SK-N-SH (cell line): ENCODE results near the gene CANT1. TPM values are rescaled to one million over a fixed set of nuclear protein-coding genes. Genes with fewer than 3 reads are reported as not detected.

Source experiments
- CTCF ChIA-PET: fragments of 300-600, 350-600 bp; formaldehyde crosslinking; extraction: SDS; loops from one replicate; lab custom pipeline; 2021; lab: Yijun Ruan, JAX
- POLR2A ChIA-PET: fragments of 350-600 bp; sonication (Branson Sonifier 250); formaldehyde crosslinking; extraction: SDS; loops from one replicate; lab custom pipeline; 2020; ENCODE audit warnings: antibody characterized with exemption, inconsistent platforms; lab: Yijun Ruan, JAX
- DNase-seq: peaks from one replicate; pipeline ENCODE4 v3.0.0; 2012
- H2AFZ ChIP-seq: fragments of 200-600 bp; sonication (generic); 2 replicates; pipeline ENCODE4 v1.8.1; 2016; ENCODE audit warnings: antibody characterized with exemption, mild to moderate bottlenecking, low read depth
- H3F3A ChIP-seq: fragments of 200-600 bp; sonication (generic); replicated peaks from 2 replicates; pipeline ENCODE3; 2016; ENCODE audit warnings: antibody characterized with exemption, mild to moderate bottlenecking; ENCODE audit not compliant: insufficient read depth
- H3K27ac ChIP-seq, 2 experiments: fragments of 200-500 bp in 1 of 2; fragments of 200-600 bp in 1 of 2; sonication (Bioruptor generic) in 1 of 2; sonication (generic), shearing (Covaris generic) in 1 of 2; 2 replicates each; pipeline versions ENCODE4 v1.5.1 to v1.6.1; 2014 to 2016; ENCODE audit warnings: low read depth in 2 of 2, inconsistent platforms in 1 of 2, low read length in 1 of 2, mild to moderate bottlenecking in 1 of 2, mixed read lengths in 1 of 2
- H3K27me3 ChIP-seq: fragments of 200-600 bp; sonication (generic), shearing (Covaris generic); 2 replicates; pipeline ENCODE4 v1.6.1; 2016; ENCODE audit warnings: mixed run types; ENCODE audit not compliant: insufficient read depth
- H3K36me3 ChIP-seq, 2 experiments: fragments of 200-500 bp in 1 of 2; fragments of 200-600 bp in 1 of 2; sonication (Bioruptor generic) in 1 of 2; sonication (generic) in 1 of 2; replicated peaks in 1 of 2; 2 replicates each; pipeline versions ENCODE3 to v1.5.1; 2014 to 2016; ENCODE audit warnings: low read length in 1 of 2, mild to moderate bottlenecking in 1 of 2; ENCODE audit not compliant: insufficient read depth in 2 of 2, control insufficient read depth in 1 of 2
- H3K4me1 ChIP-seq, 2 experiments: fragments of 200-500 bp in 1 of 2; fragments of 200-600 bp in 1 of 2; sonication (Bioruptor generic) in 1 of 2; sonication (generic), shearing (Covaris generic) in 1 of 2; 2 replicates each; pipeline versions ENCODE4 v1.5.1 to v1.6.1; 2014 to 2016; ENCODE audit warnings: low read depth in 1 of 2, low read length in 1 of 2, mixed run types in 1 of 2; ENCODE audit not compliant: insufficient read depth in 2 of 2, control insufficient read depth in 1 of 2
- H3K4me2 ChIP-seq: fragments of 200-600 bp; sonication (generic), shearing (Covaris generic); 2 replicates; pipeline ENCODE4 v1.6.1; 2017; ENCODE audit warnings: mixed run types
- H3K4me3 ChIP-seq, 2 experiments: fragments of 200-500 bp in 1 of 2; fragments of 200-600 bp in 1 of 2; sonication (Bioruptor generic) in 1 of 2; sonication (generic), shearing (Covaris generic) in 1 of 2; 2 replicates each; pipeline versions ENCODE4 v1.5.1 to v1.8.1; 2014 to 2016; ENCODE audit warnings: low read depth in 2 of 2, inconsistent platforms in 1 of 2, low read length in 1 of 2, mild to moderate bottlenecking in 1 of 2, mixed read lengths in 1 of 2, moderate library complexity in 1 of 2
- H3K79me2 ChIP-seq: fragments of 200-600 bp; sonication (generic); 2 replicates; pipeline ENCODE4 v1.8.1; 2017; ENCODE audit warnings: mild to moderate bottlenecking; ENCODE audit not compliant: insufficient read depth
- H3K9ac ChIP-seq: fragments of 200-600 bp; sonication (generic); 2 replicates; pipeline ENCODE4 v1.6.1; 2017; ENCODE audit warnings: mixed run types
- H3K9me2 ChIP-seq: fragments of 200-600 bp; sonication (generic); 2 replicates; pipeline ENCODE4 v1.6.1; 2017; ENCODE audit warnings: mixed run types
- H3K9me3 ChIP-seq: fragments of 200-600 bp; sonication (generic); 2 replicates; pipeline ENCODE4 v1.6.1; 2017; ENCODE audit warnings: mixed run types, mild to moderate bottlenecking, moderate library complexity
- H4K20me1 ChIP-seq: fragments of 200-600 bp; sonication (generic); 2 replicates; pipeline ENCODE4 v1.6.1; 2017; ENCODE audit warnings: mild to moderate bottlenecking, mixed run types; ENCODE audit not compliant: insufficient read depth
- EP300 ChIP-seq, 2 experiments: IDR thresholded peaks; 2 replicates each; pipeline versions ENCODE4 v1.4.0 to v1.6.1; 2012; ENCODE audit warnings: borderline replicate concordance in 1 of 2, low read depth in 1 of 2, low read length in 1 of 2
- EZH2phosphoT487 ChIP-seq: fragments of 200-600 bp; sonication (generic); IDR thresholded peaks from 2 replicates; pipeline ENCODE4 v1.6.1; 2017; ENCODE audit warnings: low read depth, mixed run types, mild to moderate bottlenecking, antibody characterized with exemption, moderate library complexity, borderline replicate concordance
- FOSL2 ChIP-seq: IDR thresholded peaks from 2 replicates; pipeline ENCODE4 v1.4.0; 2012; ENCODE audit warnings: low read depth, mild to moderate bottlenecking, moderate library complexity, borderline replicate concordance
- GABPA ChIP-seq: IDR thresholded peaks from 2 replicates; pipeline ENCODE4 v1.4.0; 2012; ENCODE audit warnings: low read depth, mild to moderate bottlenecking
- GATA2 ChIP-seq: sonication (generic); formaldehyde crosslinking; IDR thresholded peaks from 2 replicates; pipeline ENCODE4 v1.5.0; 2020; ENCODE audit warnings: mild to moderate bottlenecking, missing genetic modification reagents
- JUND ChIP-seq: IDR thresholded peaks from 2 replicates; pipeline ENCODE4 v1.4.0; 2012
- MEF2A ChIP-seq: IDR thresholded peaks from 2 replicates; pipeline ENCODE4 v1.4.0; 2012; ENCODE audit warnings: low read depth, borderline replicate concordance
- MXI1 ChIP-seq: IDR thresholded peaks from 2 replicates; pipeline ENCODE4 v1.6.1; 2012; ENCODE audit warnings: mild to moderate bottlenecking, low read depth, low read length, improper control_type of control experiment
- POLR2AphosphoS5 ChIP-seq: IDR thresholded peaks from 2 replicates; pipeline ENCODE4 v1.6.1; 2012; ENCODE audit warnings: low read depth, low read length
- RAD21 ChIP-seq: IDR thresholded peaks from 2 replicates; pipeline ENCODE4 v1.6.1; 2012; ENCODE audit warnings: mild to moderate bottlenecking, low read length
- SIN3A ChIP-seq: IDR thresholded peaks from 2 replicates; pipeline ENCODE4 v1.6.1; 2012; ENCODE audit warnings: low read depth, mild to moderate bottlenecking, low read length, moderate library complexity, borderline replicate concordance
- TAF1 ChIP-seq: IDR thresholded peaks from 2 replicates; pipeline ENCODE4 v1.6.1; 2012; ENCODE audit warnings: low read depth, mild to moderate bottlenecking, low read length, moderate library complexity, borderline replicate concordance
- TCF12 ChIP-seq: IDR thresholded peaks from 2 replicates; pipeline ENCODE4 v1.4.0; 2012
- TEAD4 ChIP-seq: IDR thresholded peaks from 2 replicates; pipeline ENCODE4 v1.4.0; 2012; ENCODE audit warnings: mild to moderate bottlenecking, borderline replicate concordance; ENCODE audit not compliant: insufficient read depth
- WGBS: methylation state at CpG from one replicate; pipeline ENCODE4 v1.1.6; 2017; ENCODE audit warnings: low lambda C conversion rate; 5-methylcytosine and 5-hydroxymethylcytosine counted together
- polyA plus RNA-seq, 3 experiments: library from polyadenylated mRNA; depleted of rRNA; stranded (reverse); fragments of >200 nt; gene quantifications; 2 replicates each; pipeline ENCODE4 v1.2.3, GENCODE V29; 2012
- TF ChIP-seq, protein P1 (sequence below): fragments of 150-350 bp; IDR thresholded peaks from 2 replicates; pipeline ENCODE4 v1.6.1; 2017; ENCODE audit warnings: antibody characterized with exemption, low read length, low read depth, borderline replicate concordance
- TF ChIP-seq, protein P2 (sequence below): IDR thresholded peaks from 2 replicates; pipeline ENCODE4 v1.6.1; 2012; ENCODE audit warnings: mild to moderate bottlenecking, low read depth, low read length, moderate library complexity
- TF ChIP-seq, protein P3 (sequence below): IDR thresholded peaks from 2 replicates; pipeline ENCODE4 v1.4.0; 2012; ENCODE audit warnings: low read depth, borderline replicate concordance
- TF ChIP-seq, protein P4 (sequence below): fragments of 150-350 bp; IDR thresholded peaks from 2 replicates; pipeline ENCODE4 v1.6.1; 2016; ENCODE audit warnings: mild to moderate bottlenecking, low read depth, low read length

Gene CANT1
- polyA plus RNA-seq, 1 of the 3 experiments (the other 2 are of a cell fraction): 87.4 TPM

DNA sequence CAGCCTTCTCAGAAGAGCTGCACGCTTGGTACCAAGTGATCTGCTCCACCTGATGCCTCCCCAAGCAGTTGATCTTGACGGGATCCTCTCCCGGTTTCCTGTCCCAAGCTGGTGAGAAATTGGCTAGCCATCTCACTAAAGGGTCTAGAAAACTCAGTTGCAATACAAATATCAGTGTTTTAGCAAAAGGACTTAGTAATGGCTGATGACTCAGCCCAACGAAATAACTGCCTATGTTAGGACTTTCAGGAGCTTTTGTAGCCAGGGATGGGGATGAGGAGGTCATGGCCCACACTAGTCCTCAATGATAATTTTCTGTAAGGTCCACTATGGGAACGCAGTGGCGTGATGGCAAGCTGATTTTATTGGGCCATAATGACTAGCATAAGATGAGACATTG is 41.7 kb upstream of the CANT1 start:
- no peak overlapping the region for H3K4me2 ChIP-seq
- H2AFZ ChIP-seq: no peak overlapping the region
- ChIA-PET CTCF (interaction anchor here (0.8 to 25.7 kb wide), 7 partner anchors 9 to 350 kb away, joined by 3 to 529 read pairs (median 13); partner anchors contain the start of gene C1QTNF1), POLR2A (no interaction called here)
- H3F3A ChIP-seq: no peaks in the 10 kb centered on the region
- no peaks in the 10 kb centered on the region for H3K79me2 ChIP-seq
- DNase-seq: no peak
- TF ChIP-seq TAF1: no peak
- no peak for TF ChIP-seq TCF12
- no peak for TF ChIP-seq SIN3A
- TF ChIP-seq, protein P1, sequence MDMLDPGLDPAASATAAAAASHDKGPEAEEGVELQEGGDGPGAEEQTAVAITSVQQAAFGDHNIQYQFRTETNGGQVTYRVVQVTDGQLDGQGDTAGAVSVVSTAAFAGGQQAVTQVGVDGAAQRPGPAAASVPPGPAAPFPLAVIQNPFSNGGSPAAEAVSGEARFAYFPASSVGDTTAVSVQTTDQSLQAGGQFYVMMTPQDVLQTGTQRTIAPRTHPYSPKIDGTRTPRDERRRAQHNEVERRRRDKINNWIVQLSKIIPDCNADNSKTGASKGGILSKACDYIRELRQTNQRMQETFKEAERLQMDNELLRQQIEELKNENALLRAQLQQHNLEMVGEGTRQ: no peak
- TF ChIP-seq JUND: no peak
- no peak for TF ChIP-seq EZH2phosphoT487
- TF ChIP-seq, protein P2, sequence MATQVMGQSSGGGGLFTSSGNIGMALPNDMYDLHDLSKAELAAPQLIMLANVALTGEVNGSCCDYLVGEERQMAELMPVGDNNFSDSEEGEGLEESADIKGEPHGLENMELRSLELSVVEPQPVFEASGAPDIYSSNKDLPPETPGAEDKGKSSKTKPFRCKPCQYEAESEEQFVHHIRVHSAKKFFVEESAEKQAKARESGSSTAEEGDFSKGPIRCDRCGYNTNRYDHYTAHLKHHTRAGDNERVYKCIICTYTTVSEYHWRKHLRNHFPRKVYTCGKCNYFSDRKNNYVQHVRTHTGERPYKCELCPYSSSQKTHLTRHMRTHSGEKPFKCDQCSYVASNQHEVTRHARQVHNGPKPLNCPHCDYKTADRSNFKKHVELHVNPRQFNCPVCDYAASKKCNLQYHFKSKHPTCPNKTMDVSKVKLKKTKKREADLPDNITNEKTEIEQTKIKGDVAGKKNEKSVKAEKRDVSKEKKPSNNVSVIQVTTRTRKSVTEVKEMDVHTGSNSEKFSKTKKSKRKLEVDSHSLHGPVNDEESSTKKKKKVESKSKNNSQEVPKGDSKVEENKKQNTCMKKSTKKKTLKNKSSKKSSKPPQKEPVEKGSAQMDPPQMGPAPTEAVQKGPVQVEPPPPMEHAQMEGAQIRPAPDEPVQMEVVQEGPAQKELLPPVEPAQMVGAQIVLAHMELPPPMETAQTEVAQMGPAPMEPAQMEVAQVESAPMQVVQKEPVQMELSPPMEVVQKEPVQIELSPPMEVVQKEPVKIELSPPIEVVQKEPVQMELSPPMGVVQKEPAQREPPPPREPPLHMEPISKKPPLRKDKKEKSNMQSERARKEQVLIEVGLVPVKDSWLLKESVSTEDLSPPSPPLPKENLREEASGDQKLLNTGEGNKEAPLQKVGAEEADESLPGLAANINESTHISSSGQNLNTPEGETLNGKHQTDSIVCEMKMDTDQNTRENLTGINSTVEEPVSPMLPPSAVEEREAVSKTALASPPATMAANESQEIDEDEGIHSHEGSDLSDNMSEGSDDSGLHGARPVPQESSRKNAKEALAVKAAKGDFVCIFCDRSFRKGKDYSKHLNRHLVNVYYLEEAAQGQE: no peak
- TF ChIP-seq MEF2A: no peak
- TF ChIP-seq GATA2 (CRISPR knock-in tag): no peak
- no peak for TF ChIP-seq TEAD4
- no peak for TF ChIP-seq MXI1
- TF ChIP-seq RAD21: no peak
- TF ChIP-seq POLR2AphosphoS5: no peak
- TF ChIP-seq FOSL2: no peak
- TF ChIP-seq, protein P3, sequence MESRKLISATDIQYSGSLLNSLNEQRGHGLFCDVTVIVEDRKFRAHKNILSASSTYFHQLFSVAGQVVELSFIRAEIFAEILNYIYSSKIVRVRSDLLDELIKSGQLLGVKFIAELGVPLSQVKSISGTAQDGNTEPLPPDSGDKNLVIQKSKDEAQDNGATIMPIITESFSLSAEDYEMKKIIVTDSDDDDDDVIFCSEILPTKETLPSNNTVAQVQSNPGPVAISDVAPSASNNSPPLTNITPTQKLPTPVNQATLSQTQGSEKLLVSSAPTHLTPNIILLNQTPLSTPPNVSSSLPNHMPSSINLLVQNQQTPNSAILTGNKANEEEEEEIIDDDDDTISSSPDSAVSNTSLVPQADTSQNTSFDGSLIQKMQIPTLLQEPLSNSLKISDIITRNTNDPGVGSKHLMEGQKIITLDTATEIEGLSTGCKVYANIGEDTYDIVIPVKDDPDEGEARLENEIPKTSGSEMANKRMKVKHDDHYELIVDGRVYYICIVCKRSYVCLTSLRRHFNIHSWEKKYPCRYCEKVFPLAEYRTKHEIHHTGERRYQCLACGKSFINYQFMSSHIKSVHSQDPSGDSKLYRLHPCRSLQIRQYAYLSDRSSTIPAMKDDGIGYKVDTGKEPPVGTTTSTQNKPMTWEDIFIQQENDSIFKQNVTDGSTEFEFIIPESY: no peak
- TF ChIP-seq, protein P4, sequence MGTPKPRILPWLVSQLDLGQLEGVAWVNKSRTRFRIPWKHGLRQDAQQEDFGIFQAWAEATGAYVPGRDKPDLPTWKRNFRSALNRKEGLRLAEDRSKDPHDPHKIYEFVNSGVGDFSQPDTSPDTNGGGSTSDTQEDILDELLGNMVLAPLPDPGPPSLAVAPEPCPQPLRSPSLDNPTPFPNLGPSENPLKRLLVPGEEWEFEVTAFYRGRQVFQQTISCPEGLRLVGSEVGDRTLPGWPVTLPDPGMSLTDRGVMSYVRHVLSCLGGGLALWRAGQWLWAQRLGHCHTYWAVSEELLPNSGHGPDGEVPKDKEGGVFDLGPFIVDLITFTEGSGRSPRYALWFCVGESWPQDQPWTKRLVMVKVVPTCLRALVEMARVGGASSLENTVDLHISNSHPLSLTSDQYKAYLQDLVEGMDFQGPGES: no peak
- TF ChIP-seq EP300 (IDR thresholded peaks at IDR 0.05; ENCODE audit: borderline replicate concordance in 1 of 2, low read depth in 1 of 2, low read length in 1 of 2): no peak
- no peak for TF ChIP-seq GABPA
- H4K20me1 ChIP-seq: no peaks in the 10 kb centered on the region
- H3K27ac ChIP-seq: no peak overlapping the region
- H3K4me1 ChIP-seq: peaks cover 0 to 15% of the 10 kb centered on the region in 2 experiments; a peak in 2 of 4 replicates
- H3K36me3 ChIP-seq: no peaks in the 10 kb centered on the region
- no peaks in the 10 kb centered on the region for H3K9me2 ChIP-seq
- WGBS: 67% methylated on average over 6 of the region's 6 CpGs
- H3K4me3 ChIP-seq: no peak overlapping the region
- no peaks in the 10 kb centered on the region for H3K27me3 ChIP-seq
- H3K9ac ChIP-seq: no peak overlapping the region
- no peaks in the 10 kb centered on the region for H3K9me3 ChIP-seq
